Inflammatory macrophage treated with lipopolysaccharide for 4 hours (primary cell): ENCODE measurements around the gene ZMYND8.
A peak's percentile ranks its signal among the peaks of the same experiment; 100 is the strongest.

Experiments
- DNase-seq: peaks from one replicate; pipeline ENCODE4 v3.0.0-alpha.2; 2020

Gene ZMYND8

DNA sequence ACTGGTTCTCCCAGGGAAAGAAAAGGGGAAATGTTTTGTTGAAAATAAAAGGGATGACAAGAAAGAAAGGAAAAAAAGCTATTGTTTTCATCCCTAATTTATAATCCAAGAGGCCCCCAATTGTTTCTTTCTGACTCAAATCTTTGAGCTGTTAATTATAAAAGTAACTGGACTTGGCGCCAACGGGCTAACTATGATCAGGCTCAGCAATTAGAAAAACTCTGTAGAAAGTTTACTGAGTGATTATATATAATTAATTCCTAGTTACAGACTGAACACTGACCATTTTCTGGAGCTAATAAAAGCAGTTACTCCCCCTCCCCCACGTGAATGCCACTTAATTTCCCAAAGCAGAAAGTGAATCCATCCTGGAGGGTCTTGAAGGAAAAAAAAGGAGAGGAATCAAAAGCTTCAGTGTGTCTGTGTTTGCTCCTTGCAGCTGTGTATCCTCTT, 3.2 kb downstream of the ZMYND8 start:
- no peak for DNase-seq

GRCh38 chr20:47352332-47353238, 3.9 kb downstream of the ZMYND8 start:
- DNase-seq, result no peak

DNA sequence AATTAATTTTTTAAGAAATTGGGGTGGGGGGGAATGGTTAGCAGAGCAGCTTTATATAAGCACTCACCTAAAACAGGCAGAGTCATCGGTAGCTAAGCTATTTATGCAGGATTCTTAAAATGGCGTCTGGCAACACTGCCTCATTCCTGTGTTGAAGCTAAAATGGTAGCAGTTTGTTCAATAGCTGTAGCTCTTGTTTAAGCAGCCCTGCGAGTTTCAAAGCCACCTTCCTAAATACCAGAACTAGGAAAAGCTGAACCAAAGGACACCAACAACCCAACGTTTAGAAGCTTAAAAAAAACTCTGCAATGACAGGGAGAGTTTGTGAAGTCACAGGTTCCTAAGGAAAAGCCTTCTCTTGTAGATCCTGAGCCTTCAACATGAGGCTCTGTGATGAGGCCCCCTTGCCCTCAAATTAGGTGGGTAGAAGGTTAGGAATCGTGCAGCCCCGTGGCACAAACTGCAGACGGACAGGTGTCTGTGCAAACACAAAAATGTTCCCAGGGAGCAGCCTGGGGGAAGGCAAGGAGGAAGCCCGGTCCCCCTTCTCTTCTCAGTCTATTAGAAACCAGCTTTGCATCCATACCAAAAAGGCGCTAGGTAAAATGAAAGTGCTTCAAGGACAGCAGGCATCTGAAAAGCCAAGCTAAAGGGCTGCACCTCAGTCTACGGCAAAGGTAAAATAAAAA, 4.7 kb downstream of the ZMYND8 start:
- DNase-seq, result no peak

GRCh38 chr20:47350691-47351545, 5.6 kb downstream of the ZMYND8 start:
- DNase-seq, result no peak

DNA sequence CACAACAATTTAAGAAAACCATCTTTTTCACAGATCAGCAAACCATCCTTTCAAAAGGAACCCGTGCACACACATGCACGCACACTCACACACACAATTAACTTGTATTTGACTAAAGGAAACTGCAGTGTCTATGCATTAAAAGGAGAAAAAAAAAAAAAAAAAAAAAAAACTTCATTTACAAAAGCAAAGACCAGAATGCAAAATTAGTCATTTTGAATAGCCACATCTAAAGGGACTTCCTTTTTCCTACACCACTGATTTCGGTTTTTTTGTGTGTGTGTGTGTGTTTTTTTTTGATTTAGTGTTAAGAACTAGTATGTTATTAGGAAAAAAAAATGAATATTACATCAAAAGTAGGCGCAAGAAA, 6.3 kb downstream of the ZMYND8 start:
- DNase-seq, result peak; percentile 64

DNA sequence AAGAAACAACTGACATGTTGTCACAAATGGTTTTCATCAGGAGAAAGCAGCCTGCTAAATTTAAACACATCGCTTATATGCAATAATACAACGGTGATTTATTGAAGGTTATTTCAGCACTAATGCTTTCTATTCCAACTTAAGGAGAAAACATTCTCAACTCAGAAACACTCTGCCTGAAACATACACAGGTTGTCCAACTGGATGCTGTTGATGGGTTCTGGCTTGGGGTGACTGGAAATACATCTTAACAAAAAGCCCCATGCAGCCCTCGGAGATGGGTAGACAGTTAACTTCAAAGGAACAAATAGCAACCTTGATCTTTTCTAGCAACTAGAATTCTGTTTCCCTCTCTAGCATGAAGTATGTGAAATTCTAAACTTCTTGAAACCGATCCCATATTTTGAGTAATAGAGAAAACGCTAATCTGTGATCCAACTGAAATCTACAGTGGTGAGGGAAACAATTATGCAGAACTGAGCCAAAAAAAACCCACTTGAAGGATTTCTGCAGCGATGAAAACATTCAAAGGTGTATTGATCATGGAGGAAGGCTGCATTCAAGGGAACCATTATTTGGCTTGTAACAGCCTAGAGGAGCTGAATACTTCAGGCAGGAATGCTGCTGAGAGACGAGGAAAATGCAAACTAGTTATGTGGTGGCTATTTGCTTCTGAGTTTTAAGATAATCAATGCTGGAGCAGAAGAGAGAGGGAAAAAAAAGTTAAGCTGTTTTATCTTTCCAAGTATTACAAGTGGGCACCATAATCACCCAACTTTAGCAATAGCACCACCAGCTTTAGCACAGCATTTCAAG, 6.9 kb downstream of the ZMYND8 start:
- DNase-seq, result no peak

DNA sequence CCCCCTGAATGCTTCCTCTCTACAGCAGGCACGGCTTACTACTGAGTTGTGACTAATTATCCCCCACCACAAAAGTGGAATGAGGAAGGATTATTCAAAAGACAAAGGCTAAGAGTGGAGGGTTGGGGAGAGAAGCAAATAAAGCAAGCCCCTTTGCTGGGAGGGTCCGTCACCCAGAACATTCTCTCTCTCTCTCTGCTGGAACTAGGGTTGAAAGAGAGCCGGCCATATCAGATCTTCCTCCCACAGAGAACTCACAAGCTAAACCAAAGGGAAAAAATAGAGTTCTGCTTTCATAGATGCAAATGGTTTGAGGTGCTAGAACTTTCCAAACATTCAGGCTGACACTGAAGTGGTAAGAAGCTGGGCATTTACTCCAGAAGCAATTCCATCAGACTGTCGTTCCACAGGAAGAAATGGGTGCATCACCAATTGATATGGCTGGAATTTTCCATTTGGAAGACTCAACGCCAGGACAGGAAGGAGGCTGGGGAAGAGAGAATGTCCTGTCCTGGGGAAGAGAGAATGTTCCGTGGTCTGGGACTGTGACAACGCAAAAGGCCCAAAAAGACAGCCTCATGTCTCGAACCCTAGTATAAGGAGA, 7.9 kb downstream of the ZMYND8 start:
- DNase-seq, result peak; percentile 27

GRCh38 chr20:47347661-47348435, 8.7 kb downstream of the ZMYND8 start:
- DNase-seq, result no peak

GRCh38 chr20:47346172-47346571, 10.3 kb downstream of the ZMYND8 start:
- no peak for DNase-seq

DNA sequence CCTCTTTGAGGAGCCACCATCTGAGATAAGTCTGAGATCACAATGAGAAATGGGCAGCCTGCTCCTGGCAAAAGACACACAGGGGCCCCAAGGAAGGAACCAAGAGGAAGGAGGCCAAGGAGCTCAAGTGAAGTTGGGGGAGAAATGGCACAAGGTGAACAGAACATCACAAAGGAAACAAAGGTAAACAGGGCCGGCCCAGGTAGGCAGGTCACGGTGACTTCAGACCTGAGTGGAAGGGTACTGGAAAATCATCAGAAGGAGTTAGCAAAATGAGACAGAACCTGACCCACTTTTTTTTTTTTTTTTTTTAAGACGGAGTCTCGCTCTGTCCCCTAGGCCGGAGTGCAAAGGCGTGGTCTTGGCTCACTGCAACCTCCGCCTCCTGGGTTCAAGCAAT, 11.3 kb downstream of the ZMYND8 start:
- DNase-seq, result no peak

DNA sequence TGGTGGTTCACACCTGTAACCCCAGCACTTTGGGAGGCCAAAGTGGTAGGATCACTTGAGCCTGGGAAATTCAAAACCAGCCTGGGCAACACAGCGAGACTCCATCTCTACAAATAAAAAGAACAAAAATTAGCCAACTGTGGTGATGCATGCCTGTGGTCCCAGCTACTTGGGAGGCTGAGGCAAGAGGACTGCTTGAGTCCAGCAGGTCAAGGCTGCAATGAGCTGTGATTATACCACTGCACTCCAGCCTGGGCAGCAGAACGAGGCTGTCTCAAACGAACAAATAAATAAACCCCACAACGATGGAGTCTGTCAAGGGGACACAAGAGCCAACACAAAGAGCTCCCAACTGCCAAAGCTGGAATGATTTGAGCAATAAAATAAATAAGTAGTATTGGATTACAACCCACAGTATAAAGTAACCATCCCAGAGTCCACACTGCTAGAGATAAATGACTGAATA, 13.5 kb downstream of the ZMYND8 start:
- no peak for DNase-seq

DNA sequence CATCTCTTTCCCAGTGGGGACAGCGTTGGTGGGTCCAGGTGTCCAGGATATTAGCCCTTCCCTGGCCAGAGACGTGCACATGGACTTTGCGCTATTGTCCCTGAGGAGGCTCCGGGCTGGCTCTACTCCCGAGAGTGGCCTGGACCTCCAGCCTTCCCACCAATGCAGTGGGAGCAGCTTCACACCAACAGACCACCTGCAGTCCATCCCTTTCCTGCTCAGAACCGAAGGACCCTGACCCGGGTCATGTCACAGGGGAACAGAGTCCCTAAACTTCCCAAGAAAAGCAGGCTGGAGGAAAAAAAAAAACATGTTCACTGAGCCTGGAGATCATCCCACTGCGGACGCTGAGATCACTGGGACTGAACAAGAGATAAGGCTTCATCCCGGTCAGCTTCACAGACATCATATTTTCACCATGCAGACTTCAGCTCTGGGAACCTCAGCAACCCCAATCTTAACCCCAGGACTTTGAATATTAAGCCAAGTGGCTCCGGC, 18.3 kb downstream of the ZMYND8 start:
- DNase-seq, result no peak

GRCh38 chr20:47337413-47337812, 19.1 kb downstream of the ZMYND8 start:
- DNase-seq, result no peak

DNA sequence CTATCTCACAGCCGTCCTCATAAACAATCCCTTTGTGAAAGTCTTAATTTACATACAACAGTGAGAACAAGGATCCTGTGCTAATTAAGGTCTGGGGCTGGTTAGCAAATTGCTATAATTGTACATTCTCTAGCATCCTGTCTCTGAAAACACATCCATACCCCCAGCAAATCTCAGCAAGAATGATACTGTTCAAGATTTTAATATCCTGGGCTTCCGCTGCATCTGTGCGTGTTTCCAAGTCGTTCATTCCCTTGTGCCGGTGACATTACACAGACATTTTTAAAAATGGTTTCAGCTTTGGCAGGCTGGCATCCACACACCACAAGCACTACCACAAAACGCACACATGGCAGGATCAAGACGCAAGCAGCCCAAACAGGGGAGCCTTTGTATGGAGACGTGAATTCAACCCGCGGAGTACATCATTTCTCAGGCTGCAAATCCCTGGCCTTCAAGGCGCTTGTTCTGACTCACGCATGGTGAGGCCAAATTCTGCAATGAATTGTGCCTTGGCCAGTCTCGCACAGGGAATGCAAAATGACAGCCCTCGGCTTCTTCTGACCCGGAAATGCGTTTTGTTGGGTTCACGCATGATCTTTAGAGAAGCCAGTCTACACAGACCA, 20.3 kb downstream of the ZMYND8 start:
- DNase-seq, result no peak

- DNase-seq, result no peak
These were observed 21.0 kb downstream of the ZMYND8 start for GRCh38 chr20:47335251-47336128.

DNA sequence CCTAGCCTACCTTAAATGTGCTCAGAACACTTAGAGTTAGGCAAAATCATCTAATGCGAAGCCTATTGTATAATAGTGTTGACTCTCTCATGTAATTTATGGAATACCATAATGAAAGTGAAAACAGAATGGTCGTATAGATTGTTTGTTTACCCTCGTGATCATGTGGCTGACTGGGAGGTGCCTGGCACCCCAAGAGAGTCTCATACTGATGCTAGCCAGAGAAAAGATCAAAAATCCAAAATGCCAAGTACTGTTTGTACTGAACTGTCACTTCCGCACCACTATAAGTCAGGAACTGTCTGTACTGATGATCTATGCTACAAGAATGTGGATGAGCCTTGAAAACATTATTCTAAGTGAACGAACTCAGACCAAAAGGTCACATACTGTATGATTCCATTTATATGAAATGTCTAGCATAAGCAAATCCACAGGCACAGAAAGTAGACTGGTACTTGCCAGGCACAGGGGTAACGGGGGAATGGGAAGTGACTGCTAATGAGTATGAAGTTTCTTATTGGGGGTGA, 22.4 kb downstream of the ZMYND8 start:
- DNase-seq, result peak; percentile 52

DNA sequence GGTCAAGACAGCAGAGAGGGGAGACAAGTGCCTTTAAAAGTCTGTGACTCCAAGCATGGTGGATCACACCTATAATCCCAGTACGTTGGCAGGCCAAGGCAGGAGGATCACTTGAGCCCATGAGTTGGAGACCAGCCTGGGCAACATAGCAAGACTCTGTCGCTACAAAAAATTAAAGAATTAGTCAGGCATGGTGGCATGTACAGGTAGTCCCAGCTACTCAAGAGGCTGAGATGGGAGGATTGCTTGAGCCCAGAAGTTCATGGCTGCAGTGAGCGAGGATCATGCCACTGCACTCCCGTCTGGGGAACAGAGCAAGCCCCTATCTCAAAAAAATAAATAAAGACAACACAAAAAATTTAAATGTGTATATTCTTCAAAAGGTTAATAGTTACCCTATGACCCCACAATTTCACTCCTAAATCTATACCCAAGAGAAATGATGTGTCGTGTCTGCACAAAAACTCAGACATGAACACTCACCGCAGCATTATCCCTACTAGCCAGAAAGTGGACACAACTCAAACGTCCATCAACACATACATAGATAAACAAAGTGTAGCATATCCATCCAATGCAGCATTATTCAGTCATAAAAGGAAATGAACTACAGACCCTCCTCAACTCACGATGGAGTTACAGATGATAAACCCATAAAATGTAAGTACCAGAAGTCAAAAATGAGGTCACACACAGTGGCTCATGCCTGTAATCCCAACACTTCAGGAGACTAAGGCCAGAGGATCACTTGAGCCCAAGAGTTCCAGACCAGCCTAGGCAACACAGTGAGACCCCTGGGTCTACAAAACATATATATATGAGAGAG, 23.9 kb downstream of the ZMYND8 start:
- no peak for DNase-seq
